K562 (cell line): ENCODE results near the gene NEURL4. TPM values are rescaled to one million over a fixed set of nuclear protein-coding genes. Genes with fewer than 3 reads are reported as not detected.
A peak's percentile ranks its signal among the peaks of the same experiment; 100 is the strongest.

Experiments
- CREB3 ChIP-seq: fragments of 450-650 bp; conservative IDR thresholded peaks from 2 replicates; pipeline ENCODE4 v1.6.1; 2016; ENCODE audit warnings: missing genetic modification characterization, low read depth, mild to moderate bottlenecking, missing compliant biosample characterization, moderate library complexity
- FUS ChIP-seq: fragments of 200-400 bp; formaldehyde crosslinking; optimal IDR thresholded peaks from 2 replicates; pipeline ENCODE3; 2017; ENCODE audit warnings: low read depth, low read length
- GABPA ChIP-seq: fragments of 200-800 bp; sonication (Bioruptor generic); conservative IDR thresholded peaks from 2 replicates; pipeline ENCODE4 v1.6.1; 2016; ENCODE audit warnings: low read depth, missing genetic modification characterization, missing compliant biosample characterization
- HMG20B ChIP-seq: fragments of 250-450 bp; sonication (Bioruptor Pico); IDR thresholded peaks from 2 replicates; pipeline ENCODE4 v1.5.0; 2021; ENCODE audit warnings: mild to moderate bottlenecking
- IRF2 ChIP-seq: sonication (generic); formaldehyde crosslinking; IDR thresholded peaks from 2 replicates; pipeline ENCODE4 v1.8.1; 2022; ENCODE audit warnings: mild to moderate bottlenecking, missing genetic modification reagents
- JUND ChIP-seq, 2 experiments: IDR thresholded peaks; 2 replicates in 1 of 2; 3 replicates in 1 of 2; pipeline ENCODE4 v1.6.1; 2011; ENCODE audit warnings: borderline replicate concordance in 2 of 2, low read depth in 2 of 2, low read length in 2 of 2, improper control_type of control experiment in 1 of 2, missing biosample characterization in 1 of 2, missing genetic modification characterization in 1 of 2, missing genetic modification reagents in 1 of 2
- KLF10 ChIP-seq: fragments of 250-450 bp; sonication (Bioruptor Pico); IDR thresholded peaks from 2 replicates; pipeline ENCODE4 v1.6.1; 2021; ENCODE audit warnings: matching md5 sums
- MBD1 ChIP-seq: fragments of 250-450 bp; sonication (Bioruptor Pico); IDR thresholded peaks from 2 replicates; pipeline ENCODE4 v1.8.0; 2022; ENCODE audit warnings: inconsistent platforms
- MYC ChIP-seq, 2 experiments: fragments of 250-450 bp in 1 of 2; sonication (Bioruptor Pico) in 1 of 2; IDR thresholded peaks; 2 replicates each; pipeline versions ENCODE4 v1.5.1 to v1.6.1; 2012 to 2021; ENCODE audit warnings: low read depth in 2 of 2, borderline replicate concordance in 1 of 2, improper control_type of control experiment in 1 of 2, low read length in 1 of 2, mild to moderate bottlenecking in 1 of 2, moderate library complexity in 1 of 2
- NCOA4 ChIP-seq: fragments of 450-650 bp; IDR thresholded peaks from 2 replicates; pipeline ENCODE4 v1.6.1; 2018; ENCODE audit warnings: mild to moderate bottlenecking; ENCODE audit not compliant: partially characterized antibody
- NEUROD1 ChIP-seq: fragments of 150-350 bp; IDR thresholded peaks from 2 replicates; pipeline ENCODE4 v1.6.1; 2014; ENCODE audit warnings: borderline replicate concordance, low read length, low read depth; ENCODE audit not compliant: partially characterized antibody
- NFIC ChIP-seq: fragments of 450-650 bp; IDR thresholded peaks from 2 replicates; pipeline ENCODE4 v1.6.1; 2017; ENCODE audit warnings: mild to moderate bottlenecking, inconsistent platforms
- PHTF2 ChIP-seq: fragments of 250-450 bp; sonication (Bioruptor Pico); IDR thresholded peaks from 2 replicates; pipeline ENCODE4 v1.5.0; 2021; ENCODE audit warnings: mild to moderate bottlenecking
- PRPF4 ChIP-seq: fragments of 200-400 bp; formaldehyde crosslinking; IDR thresholded peaks from one replicate; pipeline ENCODE4 v1.6.1; 2017; ENCODE audit warnings: low read length, low read depth, mild to moderate bottlenecking; ENCODE audit not compliant: insufficient read depth, poor library complexity, severe bottlenecking
- PTTG1 ChIP-seq: fragments of 450-650 bp; IDR thresholded peaks from 2 replicates; pipeline ENCODE4 v1.6.1; 2016; ENCODE audit warnings: low read depth, mild to moderate bottlenecking, missing genetic modification characterization, missing compliant biosample characterization
- SAP30 ChIP-seq: fragments of 200-600 bp; sonication (generic); IDR thresholded peaks from 2 replicates; pipeline ENCODE4 v1.6.1; 2012; ENCODE audit warnings: borderline replicate concordance, low read depth, mild to moderate bottlenecking, moderate library complexity, low read length, control low read depth, inconsistent platforms; ENCODE audit not compliant: insufficient read depth, poor library complexity, severe bottlenecking
- TARDBP ChIP-seq: fragments of 450-650 bp; IDR thresholded peaks from 2 replicates; pipeline ENCODE4 v1.6.1; 2016
- TCF15 ChIP-seq: fragments of 250-450 bp; sonication (Bioruptor Pico); IDR thresholded peaks from 2 replicates; pipeline ENCODE4 v1.8.0; 2022; ENCODE audit warnings: moderate library complexity, mild to moderate bottlenecking, inconsistent platforms
- XRCC3 ChIP-seq: fragments of 450-650 bp; IDR thresholded peaks from 2 replicates; pipeline ENCODE4 v1.6.1; 2017; ENCODE audit warnings: mild to moderate bottlenecking, moderate library complexity
- ZC3H8 ChIP-seq: fragments of 450-650 bp; IDR thresholded peaks from 2 replicates; pipeline ENCODE4 v1.6.1; 2017
- ZEB2 ChIP-seq: fragments of 450-650 bp; IDR thresholded peaks from 2 replicates; pipeline ENCODE4 v1.6.1; 2016
- ZNF217 ChIP-seq: sonication (generic); formaldehyde crosslinking; IDR thresholded peaks from 2 replicates; pipeline ENCODE4 v1.8.0; 2022; ENCODE audit warnings: mild to moderate bottlenecking, missing genetic modification reagents
- ZNF24 ChIP-seq: fragments of 450-650 bp; IDR thresholded peaks from 2 replicates; pipeline ENCODE4 v1.6.1; 2016
- ZNF316 ChIP-seq: fragments of 450-650 bp; IDR thresholded peaks from 2 replicates; pipeline ENCODE4 v1.6.1; 2016
- ZNF551 ChIP-seq: fragments of 250-450 bp; sonication (Bioruptor Pico); IDR thresholded peaks from 2 replicates; pipeline ENCODE4 v1.5.0; 2021; ENCODE audit warnings: mild to moderate bottlenecking, moderate library complexity
- polyA plus RNA-seq, 8 experiments: library from polyadenylated mRNA; depleted of rRNA in 4 of 8; stranded (reverse) in 5 of 8; unstranded in 3 of 8; fragments of >200 nt; fragmentation: Nextera tagmentation in 2 of 8; fragmentation: Illumina TruSeq in 1 of 8; extraction: Ambion mirVana in 2 of 8; extraction: Trizol in 1 of 8; gene quantifications; 2 replicates each; pipeline versions ENCODE4 v1.2.1 to v1.2.3, GENCODE V29; 2011 to 2014; ENCODE audit warnings: inconsistent platforms in 1 of 8, missing spikeins in 1 of 8
- total RNA-seq, 7 experiments: library from RNA; depleted of rRNA in 6 of 7; stranded (reverse); fragments of >200 nt in 6 of 7; fragmentation: Illumina TruSeq in 2 of 7; extraction: Trizol in 2 of 7; gene quantifications; 2 replicates each; pipeline versions ENCODE4 v1.2.1 to v1.2.3, GENCODE V29; 2011 to 2021; ENCODE audit warnings: low replicate concordance in 1 of 7

NEURL4 gene
- total and polyA plus RNA-seq, 9 of the 15 experiments (the other 6 are each of a cell fraction or from before 2014, with no cell fraction given): 0.08 to 37.4 (median 11.5) TPM

- TF ChIP-seq MYC (IDR thresholded peaks at IDR 0.05; ENCODE audit: low read depth, low read length) (peak; percentile 95), MYC (CRISPR knock-in tag; IDR thresholded peaks at IDR 0.05; ENCODE audit: borderline replicate concordance, low read depth) (0 out of 2 replicates have a peak, but pooled peaks have one; percentile 46), FUS (no peak), SAP30 (peak; percentile 5), IRF2 (CRISPR knock-in tag) (no peak), ZEB2 (no peak), ZC3H8 (no peak), PHTF2 (no peak), NCOA4 (no peak), MBD1 (CRISPR knock-in tag) (no peak), ZNF24 (no peak), ZNF217 (no peak), PTTG1 (no peak), GABPA (peak; percentile 60), PRPF4 (peak; percentile 77), XRCC3 (no peak), NFIC (peak; percentile 27; the same call in 1 of the 2 replicates), JUND (IDR thresholded peaks at IDR 0.05; ENCODE audit: borderline replicate concordance, low read depth, low read length) (no peak), JUND (tag; IDR thresholded peaks at IDR 0.05; ENCODE audit: borderline replicate concordance, low read depth, low read length) (no peak), TCF15 (no peak), TARDBP (no peak), KLF10 (CRISPR knock-in tag) (no peak), HMG20B (CRISPR knock-in tag) (no peak), NEUROD1 (no peak), CREB3 (tag) (no peak), ZNF316 (no peak), ZNF551 (CRISPR knock-in tag) (no peak)
Observed at GRCh38 chr17:7307686-7308624, 21.2 kb downstream of the NEURL4 start (continued).
